Prostate gland (tissue), 2 donors: ENCODE measurements around the gene HMGA1. TPM values are rescaled to one million over a fixed set of nuclear protein-coding genes. Genes with fewer than 3 reads are reported as not detected.
"Not testable (repeated sequence)": the region's sequence is repeated elsewhere in the genome, so short reads cannot be mapped to it uniquely, and the experiment has no call there.

Experiments
- DNase-seq: peaks from one replicate; pipeline ENCODE4 v3.0.0-alpha.2; 2019; ENCODE audit warnings: low spot score
- H3K27ac ChIP-seq, 2 donors: fragments of 200-600 bp; sonication (generic); 2 replicates each; pipeline ENCODE4 v1.5.1; 2017 to 2019
- H3K27me3 ChIP-seq: fragments of 200-600 bp; sonication (generic); replicated peaks from 2 replicates; pipeline ENCODE4 v1.5.1; 2019; ENCODE audit not compliant: insufficient read depth
- H3K36me3 ChIP-seq, 2 donors: fragments of 200-600 bp; sonication (generic); 1 replicate in 1 of 2; 2 replicates in 1 of 2; pipeline versions ENCODE4 v1.5.1 to v1.8.1; 2017 to 2019
- H3K4me1 ChIP-seq: fragments of 200-600 bp; sonication (generic); replicated peaks from 2 replicates; pipeline ENCODE4 v1.5.1; 2019
- H3K4me3 ChIP-seq, 2 donors: fragments of 200-600 bp; sonication (generic); 2 replicates each; pipeline ENCODE4 v1.5.1; 2017 to 2019
- H3K9me3 ChIP-seq: fragments of 200-600 bp; sonication (generic); 2 replicates; pipeline ENCODE4 v1.5.1; 2017
- CTCF ChIP-seq, 4 experiments: fragments of 200-600 bp in 2 of 4; fragments of 450-650 bp in 2 of 4; sonication (generic) in 2 of 4; IDR thresholded peaks; 1 replicate in 3 of 4; 2 replicates in 1 of 4; pipeline ENCODE4 v1.5.1; 2016 to 2019; ENCODE audit warnings: antibody characterized with exemption in 4 of 4, mild to moderate bottlenecking in 2 of 4, moderate library complexity in 2 of 4
- POLR2A ChIP-seq: fragments of 450-650 bp; IDR thresholded peaks from one replicate; pipeline ENCODE4 v1.6.1; 2016; ENCODE audit warnings: antibody characterized with exemption, mild to moderate bottlenecking
- POLR2AphosphoS5 ChIP-seq: sonication (generic); formaldehyde crosslinking; IDR thresholded peaks from one replicate; pipeline ENCODE4 v1.6.1; 2017; ENCODE audit warnings: antibody characterized with exemption
- WGBS: methylation state at CpG from one replicate; pipeline ENCODE4 v1.1.5; 2018; 5-methylcytosine and 5-hydroxymethylcytosine counted together
- intact Hi-C: fragments of 100-400 bp; cut with DNase I; formaldehyde crosslinking; loops from one replicate; pipeline ENCODE4 v1.14.2; 2022
- total RNA-seq, 2 donors: library from RNA; depleted of rRNA; stranded (reverse); fragments of >200 nt; gene quantifications; one replicate each; pipeline ENCODE4 v1.1.0, GENCODE V29; 2016

The HMGA1 gene
- total RNA-seq, 2 donors from 2014 or later: 29.4 to 139 TPM

GRCh38 chr6:34267746-34268145 is 31.1 kb downstream of the HMGA1 start:
- H3K27me3 ChIP-seq: no peaks in the 10 kb centered on the region
- no peak for DNase-seq
- no peak overlapping the region for H3K27ac ChIP-seq
- TF ChIP-seq CTCF (IDR thresholded peaks at IDR 0.05): no peak
- TF ChIP-seq POLR2AphosphoS5: no peak
- no peak for TF ChIP-seq POLR2A
- H3K4me3 ChIP-seq: no peak overlapping the region
- H3K9me3 ChIP-seq: no peaks in the 10 kb centered on the region
- H3K4me1 ChIP-seq: no peaks in the 10 kb centered on the region
- intact Hi-C loops: no loop called here
- H3K36me3 ChIP-seq: no peaks in the 10 kb centered on the region
- WGBS: 93% methylated on average over 2 of the region's 2 CpGs

DNA sequence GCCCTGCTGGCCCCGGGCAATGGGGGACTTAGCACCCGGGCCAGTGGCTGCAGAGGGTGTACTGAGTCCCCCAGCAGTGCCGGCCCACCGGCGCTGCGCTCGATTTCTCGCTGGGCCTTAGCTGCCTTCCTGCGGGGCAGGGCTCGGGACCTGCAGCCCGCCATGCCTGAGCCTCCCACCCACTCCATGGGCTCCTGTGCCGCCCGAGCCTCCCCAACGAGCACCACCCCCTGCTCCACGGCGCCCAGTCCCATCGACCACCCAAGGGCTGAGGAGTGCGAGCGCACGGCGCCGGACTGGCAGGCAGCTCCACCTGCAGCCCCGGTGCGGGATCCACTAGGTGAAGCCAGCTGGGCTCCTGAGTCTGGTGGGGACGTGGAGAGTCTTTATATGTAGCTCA is 32.5 kb downstream of the HMGA1 start:
- H3K27ac ChIP-seq, H3K27me3 ChIP-seq, intact Hi-C loops, H3K4me1 ChIP-seq, H3K36me3 ChIP-seq, H3K4me3 ChIP-seq, H3K9me3 ChIP-seq, DNase-seq: not testable (repeated sequence)
- WGBS: 96% methylated on average over 17 of the region's 25 CpGs

DNA sequence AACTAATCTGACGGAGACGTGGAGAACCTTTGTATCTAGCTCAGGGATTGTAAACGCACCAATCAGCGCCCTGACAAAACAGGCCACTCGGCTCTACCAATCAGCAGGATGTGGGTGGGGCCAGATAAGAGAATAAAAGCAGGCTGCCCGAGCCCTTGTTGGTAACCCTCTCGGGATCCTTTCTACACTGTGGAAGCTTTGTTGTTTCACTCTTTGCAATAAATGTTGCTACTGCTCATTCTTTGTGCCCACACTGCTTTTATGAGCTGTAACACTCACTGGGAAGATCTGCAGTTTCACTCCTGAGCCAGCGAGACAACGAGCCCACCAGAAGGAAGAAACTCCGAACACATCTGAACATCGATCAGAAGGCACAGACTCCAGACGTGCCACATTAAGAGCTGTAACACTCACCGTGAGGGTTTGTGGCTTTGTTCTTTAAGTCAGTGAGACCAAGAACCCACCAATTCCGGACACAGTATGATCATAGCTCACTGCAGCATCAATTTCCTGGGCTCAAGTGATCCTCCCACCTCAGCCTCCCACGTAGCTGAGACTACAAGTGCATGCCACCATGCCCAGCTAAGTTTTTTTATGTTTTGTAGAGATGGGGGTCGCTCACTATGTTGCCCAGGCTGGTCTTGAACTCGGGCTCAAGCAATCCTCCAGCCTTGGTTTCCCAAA is 33.1 kb downstream of the HMGA1 start:
- H3K36me3 ChIP-seq, H3K4me1 ChIP-seq, H3K27me3 ChIP-seq, H3K4me3 ChIP-seq, H3K27ac ChIP-seq, H3K9me3 ChIP-seq, DNase-seq, intact Hi-C loops: not testable (repeated sequence)
- WGBS: 85% methylated on average over 17 of the region's 17 CpGs

DNA sequence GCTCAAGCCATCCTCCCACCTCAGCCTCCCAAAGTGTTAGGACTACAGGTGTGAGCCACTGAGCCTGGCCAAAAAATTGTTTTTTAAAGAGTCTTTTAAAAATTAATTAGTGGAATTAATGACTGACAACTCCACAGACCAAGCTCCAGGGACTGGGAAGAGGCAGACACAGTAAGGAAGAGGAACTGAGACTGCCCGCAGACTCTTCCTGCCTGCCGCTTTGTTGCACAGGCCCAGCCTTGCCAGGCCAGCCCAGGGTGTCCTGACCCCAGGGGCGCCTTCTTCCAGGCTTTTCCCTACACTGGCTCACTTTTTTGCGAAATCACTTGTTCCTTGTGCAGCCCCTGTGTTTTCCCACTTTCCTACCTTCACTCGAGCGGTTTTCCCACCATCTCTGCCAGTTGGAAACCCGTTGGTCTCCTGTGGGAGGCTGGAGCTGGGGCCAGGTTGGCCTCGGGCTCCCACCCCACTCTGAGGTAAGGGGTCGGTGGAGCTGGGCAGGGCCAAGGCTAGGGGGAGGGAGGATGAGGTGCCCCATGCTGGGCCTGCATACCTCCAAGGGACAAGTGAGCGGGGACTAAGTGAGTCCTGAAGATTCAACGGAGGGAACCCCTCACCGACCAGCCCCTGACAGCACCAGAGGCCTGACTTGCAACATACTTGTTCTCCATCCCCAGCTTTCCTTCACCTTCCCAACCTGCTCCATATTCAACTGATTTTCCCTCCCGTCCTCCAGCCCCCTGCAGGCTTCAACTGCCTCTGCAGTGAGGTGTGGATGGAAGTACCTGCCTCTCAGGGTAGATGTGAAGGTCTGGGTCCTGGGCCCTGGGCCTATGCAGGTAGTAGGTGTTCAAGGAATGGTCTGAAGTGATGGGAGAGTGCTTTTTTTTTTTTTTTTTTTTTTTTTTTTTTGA is 35.6 kb downstream of the HMGA1 start:
- intact Hi-C loops: no loop called here

GRCh38 chr6:34273242-34273805 is 36.7 kb downstream of the HMGA1 start:
- TF ChIP-seq POLR2A: no peak
- TF ChIP-seq CTCF (IDR thresholded peaks at IDR 0.05): no peak
- TF ChIP-seq POLR2AphosphoS5: no peak
- 85% methylated on average over 3 of the region's 3 CpGs for WGBS

More for the DNA sequence above, 35.6 kb downstream of the HMGA1 start:
- H3K36me3 ChIP-seq: no peaks in the 10 kb centered on the region
- DNase-seq: no peak
- no peaks in the 10 kb centered on the region for H3K4me1 ChIP-seq
- WGBS: 85% methylated on average over 13 of the region's 13 CpGs
- TF ChIP-seq POLR2A (no peak), CTCF (IDR thresholded peaks at IDR 0.05) (no peak), POLR2AphosphoS5 (no peak)
- no peaks in the 10 kb centered on the region for H3K27me3 ChIP-seq
- no peak overlapping the region for H3K4me3 ChIP-seq
- no peak overlapping the region for H3K27ac ChIP-seq
- no peaks in the 10 kb centered on the region for H3K9me3 ChIP-seq

More at GRCh38 chr6:34273242-34273805, 36.7 kb downstream of the HMGA1 start:
- Histone ChIP-seq H3K4me1 (no peaks in the 10 kb centered on the region), H3K27me3 (no peaks in the 10 kb centered on the region), H3K36me3 (no peaks in the 10 kb centered on the region), H3K27ac (no peak overlapping the region), H3K4me3 (no peak overlapping the region), H3K9me3 (no peaks in the 10 kb centered on the region)
- intact Hi-C loops: no loop called here
- DNase-seq: no peak
